ENCODE results near the gene TRPM3.
A peak's percentile ranks its signal among the peaks of the same experiment; 100 is the strongest.

DNA sequence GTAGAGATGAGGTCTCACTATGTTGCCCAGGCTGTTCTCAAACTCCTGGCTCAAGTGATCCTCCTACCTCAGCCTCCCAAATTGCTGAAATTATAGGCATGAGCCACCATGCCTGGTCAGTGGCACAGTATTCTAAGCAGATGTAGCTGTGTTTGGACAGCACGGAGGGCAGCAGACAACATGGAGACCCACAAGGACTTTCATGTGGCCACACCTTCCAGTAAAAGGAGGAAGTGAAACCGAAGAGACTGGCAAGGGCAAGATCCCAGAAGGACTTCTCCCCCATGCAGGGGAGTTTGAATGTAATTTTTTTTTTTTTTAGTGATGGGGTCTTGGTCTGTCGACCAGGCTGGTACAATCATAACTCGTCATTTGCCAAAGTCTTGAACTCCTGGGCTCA is 172.2 kb downstream of the TRPM3 start:
- TF ChIP-seq, protein P1, sequence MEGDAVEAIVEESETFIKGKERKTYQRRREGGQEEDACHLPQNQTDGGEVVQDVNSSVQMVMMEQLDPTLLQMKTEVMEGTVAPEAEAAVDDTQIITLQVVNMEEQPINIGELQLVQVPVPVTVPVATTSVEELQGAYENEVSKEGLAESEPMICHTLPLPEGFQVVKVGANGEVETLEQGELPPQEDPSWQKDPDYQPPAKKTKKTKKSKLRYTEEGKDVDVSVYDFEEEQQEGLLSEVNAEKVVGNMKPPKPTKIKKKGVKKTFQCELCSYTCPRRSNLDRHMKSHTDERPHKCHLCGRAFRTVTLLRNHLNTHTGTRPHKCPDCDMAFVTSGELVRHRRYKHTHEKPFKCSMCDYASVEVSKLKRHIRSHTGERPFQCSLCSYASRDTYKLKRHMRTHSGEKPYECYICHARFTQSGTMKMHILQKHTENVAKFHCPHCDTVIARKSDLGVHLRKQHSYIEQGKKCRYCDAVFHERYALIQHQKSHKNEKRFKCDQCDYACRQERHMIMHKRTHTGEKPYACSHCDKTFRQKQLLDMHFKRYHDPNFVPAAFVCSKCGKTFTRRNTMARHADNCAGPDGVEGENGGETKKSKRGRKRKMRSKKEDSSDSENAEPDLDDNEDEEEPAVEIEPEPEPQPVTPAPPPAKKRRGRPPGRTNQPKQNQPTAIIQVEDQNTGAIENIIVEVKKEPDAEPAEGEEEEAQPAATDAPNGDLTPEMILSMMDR (IDR thresholded peaks at IDR 0.05; ENCODE audit: insufficient read depth, low read length), result no peak
- TF ChIP-seq, protein P2, sequence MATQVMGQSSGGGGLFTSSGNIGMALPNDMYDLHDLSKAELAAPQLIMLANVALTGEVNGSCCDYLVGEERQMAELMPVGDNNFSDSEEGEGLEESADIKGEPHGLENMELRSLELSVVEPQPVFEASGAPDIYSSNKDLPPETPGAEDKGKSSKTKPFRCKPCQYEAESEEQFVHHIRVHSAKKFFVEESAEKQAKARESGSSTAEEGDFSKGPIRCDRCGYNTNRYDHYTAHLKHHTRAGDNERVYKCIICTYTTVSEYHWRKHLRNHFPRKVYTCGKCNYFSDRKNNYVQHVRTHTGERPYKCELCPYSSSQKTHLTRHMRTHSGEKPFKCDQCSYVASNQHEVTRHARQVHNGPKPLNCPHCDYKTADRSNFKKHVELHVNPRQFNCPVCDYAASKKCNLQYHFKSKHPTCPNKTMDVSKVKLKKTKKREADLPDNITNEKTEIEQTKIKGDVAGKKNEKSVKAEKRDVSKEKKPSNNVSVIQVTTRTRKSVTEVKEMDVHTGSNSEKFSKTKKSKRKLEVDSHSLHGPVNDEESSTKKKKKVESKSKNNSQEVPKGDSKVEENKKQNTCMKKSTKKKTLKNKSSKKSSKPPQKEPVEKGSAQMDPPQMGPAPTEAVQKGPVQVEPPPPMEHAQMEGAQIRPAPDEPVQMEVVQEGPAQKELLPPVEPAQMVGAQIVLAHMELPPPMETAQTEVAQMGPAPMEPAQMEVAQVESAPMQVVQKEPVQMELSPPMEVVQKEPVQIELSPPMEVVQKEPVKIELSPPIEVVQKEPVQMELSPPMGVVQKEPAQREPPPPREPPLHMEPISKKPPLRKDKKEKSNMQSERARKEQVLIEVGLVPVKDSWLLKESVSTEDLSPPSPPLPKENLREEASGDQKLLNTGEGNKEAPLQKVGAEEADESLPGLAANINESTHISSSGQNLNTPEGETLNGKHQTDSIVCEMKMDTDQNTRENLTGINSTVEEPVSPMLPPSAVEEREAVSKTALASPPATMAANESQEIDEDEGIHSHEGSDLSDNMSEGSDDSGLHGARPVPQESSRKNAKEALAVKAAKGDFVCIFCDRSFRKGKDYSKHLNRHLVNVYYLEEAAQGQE (IDR thresholded peaks at IDR 0.05; ENCODE audit: insufficient replicate concordance, low read depth), result no peak
- TF ChIP-seq POLR2AphosphoS5 (IDR thresholded peaks at IDR 0.05; ENCODE audit: low read depth), result no peak
- TF ChIP-seq SPI1 (IDR thresholded peaks at IDR 0.05; ENCODE audit: borderline replicate concordance, low read depth), result peak; percentile 37; the same call in 1 of the 2 replicates
- no peak for TF ChIP-seq GABPA (IDR thresholded peaks at IDR 0.05; ENCODE audit: low read depth)
